Midbrain (tissue), 1 donor: ENCODE data around the gene PLA2G4E.

ENCODE experiments used
- DNase-seq: peaks from one replicate; lab custom pipeline; 2025; lab: John Stamatoyannopoulos, UW

The PLA2G4E gene

GRCh38 chr15:42053914-42054313, 33.1 kb upstream of the PLA2G4E start:
- DNase-seq: no peak

GRCh38 chr15:42053010-42053409, 32.2 kb upstream of the PLA2G4E start:
- no peak for DNase-seq

GRCh38 chr15:42050484-42051255, 29.8 kb upstream of the PLA2G4E start:
- no peak for DNase-seq

- DNase-seq: no peak
These were observed 28.0 kb upstream of the PLA2G4E start for GRCh38 chr15:42048821-42049200.

- DNase-seq: no peak
These were observed 27.4 kb upstream of the PLA2G4E start for GRCh38 chr15:42048080-42048820.

- DNase-seq: no peak
These were observed 25.8 kb upstream of the PLA2G4E start for GRCh38 chr15:42046597-42046996.

GRCh38 chr15:42045211-42045615, 24.4 kb upstream of the PLA2G4E start:
- DNase-seq: no peak

GRCh38 chr15:42042602-42043400, 22.0 kb upstream of the PLA2G4E start:
- DNase-seq: no peak

GRCh38 chr15:42038401-42038800, 17.6 kb upstream of the PLA2G4E start:
- no peak for DNase-seq

GRCh38 chr15:42037656-42038055, 16.8 kb upstream of the PLA2G4E start:
- DNase-seq: no peak

- DNase-seq: no peak
These were observed 16.1 kb upstream of the PLA2G4E start for GRCh38 chr15:42036966-42037365.

GRCh38 chr15:42036112-42036905, 15.5 kb upstream of the PLA2G4E start:
- DNase-seq: no peak

- DNase-seq: no peak
These were observed 14.6 kb upstream of the PLA2G4E start for GRCh38 chr15:42035435-42035761.

GRCh38 chr15:42034628-42035434, 14.0 kb upstream of the PLA2G4E start:
- no peak for DNase-seq

GRCh38 chr15:42033214-42033873, 12.5 kb upstream of the PLA2G4E start:
- DNase-seq: no peak

GRCh38 chr15:42032376-42033213, 11.8 kb upstream of the PLA2G4E start:
- DNase-seq: no peak

- no peak for DNase-seq
These were observed 10.5 kb upstream of the PLA2G4E start for GRCh38 chr15:42031198-42031915.

GRCh38 chr15:42027521-42027920, 6.7 kb upstream of the PLA2G4E start:
- no peak for DNase-seq

- no peak for DNase-seq
These were observed 3.5 kb upstream of the PLA2G4E start for GRCh38 chr15:42024303-42024702.
